SH-SY5Y (cell line): ENCODE results near the gene STPG4.

ENCODE experiments used
- GATA2 ChIP-seq: IDR thresholded peaks from 2 replicates; pipeline ENCODE4 v1.6.1; 2011; ENCODE audit warnings: mild to moderate bottlenecking, low read depth, low read length
- GATA3 ChIP-seq: IDR thresholded peaks from 2 replicates; pipeline ENCODE4 v1.6.1; 2011; ENCODE audit warnings: low read depth, mild to moderate bottlenecking, low read length, moderate library complexity

GRCh38 chr2:47097563-47097962 lies 57.5 kb downstream of the STPG4 start:
- TF ChIP-seq GATA3 (no peak), GATA2 (no peak)
